H9 (cell line): Measurements from ENCODE around the gene TNFRSF17. TPM values are rescaled to one million over a fixed set of nuclear protein-coding genes. Genes with fewer than 3 reads are reported as not detected.

Experiments used
- DNase-seq: peaks from one replicate; pipeline ENCODE4 v3.0.0-alpha.2; 2017
- H2AFZ ChIP-seq: one replicate; pipeline ENCODE4 v1.6.1; 2013; ENCODE audit warnings: mild to moderate bottlenecking, low read length, control low read depth, moderate library complexity
- H2AK5ac ChIP-seq: 2 replicates; pipeline ENCODE4 v1.6.1; 2013; ENCODE audit warnings: low read length, control low read depth, mixed read lengths; ENCODE audit not compliant: insufficient read length
- H2BK120ac ChIP-seq: one replicate; pipeline ENCODE4 v1.6.1; 2013; ENCODE audit warnings: low read depth, mild to moderate bottlenecking, low read length, control low read depth, inconsistent platforms; ENCODE audit not compliant: poor library complexity, severe bottlenecking
- H2BK12ac ChIP-seq: 2 replicates; pipeline ENCODE4 v1.6.1; 2013; ENCODE audit warnings: low read length, control low read depth, mixed read lengths, low read depth; ENCODE audit not compliant: insufficient read length
- H2BK15ac ChIP-seq: 2 replicates; pipeline ENCODE4 v1.6.1; 2013; ENCODE audit warnings: low read depth, low read length, control low read depth
- H2BK20ac ChIP-seq: one replicate; pipeline ENCODE4 v1.6.1; 2013; ENCODE audit warnings: low read depth, mild to moderate bottlenecking, low read length, control low read depth, inconsistent platforms; ENCODE audit not compliant: poor library complexity, severe bottlenecking
- H2BK5ac ChIP-seq: 2 replicates; pipeline ENCODE4 v1.6.1; 2013; ENCODE audit warnings: low read length, control low read depth, mixed read lengths; ENCODE audit not compliant: insufficient read length
- H3K14ac ChIP-seq: 2 replicates; pipeline ENCODE4 v1.6.1; 2013; ENCODE audit warnings: low read length, control low read depth; ENCODE audit not compliant: insufficient read depth
- H3K18ac ChIP-seq: 2 replicates; pipeline ENCODE4 v1.6.1; 2013; ENCODE audit warnings: low read depth, mild to moderate bottlenecking, mixed read lengths, low read length, control low read depth; ENCODE audit not compliant: insufficient read length
- H3K23ac ChIP-seq: 2 replicates; pipeline ENCODE4 v1.6.1; 2013; ENCODE audit warnings: low read length, control low read depth, mixed read lengths, low read depth; ENCODE audit not compliant: insufficient read length
- H3K23me2 ChIP-seq: 2 replicates; pipeline ENCODE4 v1.6.1; 2013; ENCODE audit warnings: low read depth, mild to moderate bottlenecking, mixed read lengths, low read length, control low read depth; ENCODE audit not compliant: insufficient read length, poor library complexity, severe bottlenecking
- H3K27ac ChIP-seq: 2 replicates; pipeline ENCODE4 v1.5.1; 2013; ENCODE audit warnings: low read length, control low read depth, mixed read lengths, low read depth; ENCODE audit not compliant: insufficient read length
- H3K27me3 ChIP-seq: 2 replicates; pipeline ENCODE4 v1.6.1; 2013; ENCODE audit warnings: low read length, control low read depth, inconsistent platforms; ENCODE audit not compliant: insufficient read depth
- H3K4ac ChIP-seq: 2 replicates; pipeline ENCODE4 v1.6.1; 2013; ENCODE audit warnings: low read depth, mild to moderate bottlenecking, control low read depth, inconsistent platforms, low read length, moderate library complexity
- H3K4me1 ChIP-seq: 2 replicates; pipeline ENCODE4 v1.6.1; 2013; ENCODE audit warnings: low read length, control low read depth, inconsistent platforms; ENCODE audit not compliant: insufficient read depth
- H3K4me2 ChIP-seq: 2 replicates; pipeline ENCODE4 v1.6.1; 2013; ENCODE audit warnings: low read length, control low read depth, mixed read lengths; ENCODE audit not compliant: insufficient read length, insufficient read depth
- H3K56ac ChIP-seq: 2 replicates; pipeline ENCODE4 v1.6.1; 2013; ENCODE audit warnings: low read depth, mild to moderate bottlenecking, mixed read lengths, low read length, control low read depth; ENCODE audit not compliant: insufficient read length
- H3K79me1 ChIP-seq: 2 replicates; pipeline ENCODE4 v1.6.1; 2013; ENCODE audit warnings: low read depth, mild to moderate bottlenecking, moderate library complexity, low read length, control low read depth, inconsistent platforms; ENCODE audit not compliant: insufficient read depth, poor library complexity, severe bottlenecking
- H3K79me2 ChIP-seq: 2 replicates; pipeline ENCODE4 v1.6.1; 2013; ENCODE audit warnings: low read length, control low read depth, inconsistent platforms; ENCODE audit not compliant: insufficient read depth
- H3K9ac ChIP-seq: 2 replicates; pipeline ENCODE4 v1.6.1; 2013; ENCODE audit warnings: low read length, control low read depth, mixed read lengths; ENCODE audit not compliant: insufficient read length; ENCODE audit errors: extremely low read depth
- H3K9me3 ChIP-seq: one replicate; pipeline ENCODE4 v1.6.1; 2013; ENCODE audit warnings: low read depth, low read length, inconsistent platforms; ENCODE audit not compliant: control insufficient read depth
- H3T11ph ChIP-seq: one replicate; pipeline ENCODE4 v1.6.1; 2013; ENCODE audit warnings: mild to moderate bottlenecking, low read length, control low read depth, inconsistent platforms
- H4K20me1 ChIP-seq: one replicate; pipeline ENCODE4 v1.6.1; 2013; ENCODE audit not compliant: control insufficient read depth, insufficient read length, insufficient read depth
- H4K5ac ChIP-seq: 2 replicates; pipeline ENCODE4 v1.6.1; 2013; ENCODE audit warnings: low read depth, mild to moderate bottlenecking, mixed read lengths, low read length, control low read depth; ENCODE audit not compliant: insufficient read length
- H4K8ac ChIP-seq: replicated peaks from 2 replicates; pipeline ENCODE4 v1.6.1; 2013; ENCODE audit warnings: low read length, control low read depth, mixed read lengths, low read depth; ENCODE audit not compliant: insufficient read length
- H4K91ac ChIP-seq: 2 replicates; pipeline ENCODE4 v1.6.1; 2013; ENCODE audit warnings: low read depth, mild to moderate bottlenecking, moderate library complexity, mixed read lengths, low read length, control low read depth; ENCODE audit not compliant: insufficient read length
- H3K27ac Mint-ChIP-seq, 3 experiments: 2 replicates in 2 of 3; 3 replicates in 1 of 3; pipeline ENCODE4 v1.8.0; 2020 to 2021; ENCODE audit warnings: mixed read lengths in 3 of 3, mild to moderate bottlenecking in 1 of 3, moderate library complexity in 1 of 3
- H3K27me3 Mint-ChIP-seq: 2 replicates; pipeline ENCODE4 v1.8.0; 2021; ENCODE audit warnings: low read depth, mild to moderate bottlenecking, moderate library complexity, mixed read lengths
- H3K36me3 Mint-ChIP-seq, 3 experiments: 2 replicates in 2 of 3; 3 replicates in 1 of 3; pipeline ENCODE4 v1.8.0; 2020 to 2021; ENCODE audit warnings: low read depth in 3 of 3, mixed read lengths in 3 of 3; ENCODE audit not compliant: insufficient read depth in 1 of 3
- H3K4me1 Mint-ChIP-seq, 2 experiments: 2 replicates each; pipeline ENCODE4 v1.8.0; 2020; ENCODE audit warnings: mixed read lengths in 2 of 2
- H3K4me3 Mint-ChIP-seq, 2 experiments: 2 replicates in 1 of 2; 3 replicates in 1 of 2; pipeline ENCODE4 v1.8.0; 2020 to 2021; ENCODE audit warnings: mild to moderate bottlenecking in 2 of 2, mixed read lengths in 2 of 2, moderate library complexity in 1 of 2
- H3K9me3 Mint-ChIP-seq, 2 experiments: 2 replicates in 1 of 2; 3 replicates in 1 of 2; pipeline ENCODE4 v1.8.0; 2020; ENCODE audit warnings: mild to moderate bottlenecking in 2 of 2, mixed read lengths in 2 of 2, moderate library complexity in 1 of 2
- CTCF ChIP-seq: fragments of 200-600 bp; sonication (generic); conservative IDR thresholded peaks from 3 replicates; pipeline ENCODE4 v1.8.0; 2021; ENCODE audit warnings: antibody characterized with exemption, mild to moderate bottlenecking
- WGBS: extraction: QIAGEN DNeasy Blood & Tissue Kit; methylation state at CpG from one replicate; pipeline ENCODE4 v1.1.7; 2013; ENCODE audit warnings: missing lambda C conversion rate, low lambda C conversion rate, mixed read lengths; ENCODE audit not compliant: insufficient read length; ENCODE audit errors: extremely low coverage; 5-methylcytosine and 5-hydroxymethylcytosine counted together
- total RNA-seq: library from RNA; stranded (reverse); gene quantifications from 2 replicates; pipeline ENCODE4 v1.2.1, GENCODE V29; 2021

TNFRSF17 gene
- total RNA-seq, 1 experiment from 2014 or later, result not detected

GRCh38 chr16:11992586-11993524, 27.8 kb downstream of the TNFRSF17 start:
- H2BK15ac ChIP-seq, result no peak overlapping the region
- no peak overlapping the region for H3K4ac ChIP-seq
- no peak overlapping the region for H4K5ac ChIP-seq
- no peak overlapping the region; the same call in 1 of the 2 replicates for H3K14ac ChIP-seq
- no peaks in the 10 kb centered on the region for H4K20me1 ChIP-seq
- H2BK12ac ChIP-seq, result no peak overlapping the region
- DNase-seq, result no peak
- WGBS, result no CpG with 5 or more reads among the region's 16 CpGs
- no peaks in the 10 kb centered on the region for H3K9me3 ChIP-seq
- H2AFZ ChIP-seq, result no peak overlapping the region
- H3K27ac ChIP-seq, result no peak overlapping the region
- no peaks in the 10 kb centered on the region for H3K27me3 Mint-ChIP-seq
- H3K56ac ChIP-seq, result no peak overlapping the region
- H3K4me3 Mint-ChIP-seq, result no peak overlapping the region; a peak in 1 of 5 replicates
- no peak overlapping the region for H2BK20ac ChIP-seq
- no peaks in the 10 kb centered on the region for H3K79me1 ChIP-seq
- H2BK5ac ChIP-seq, result no peak overlapping the region
- H2BK120ac ChIP-seq, result no peak overlapping the region
- no peak overlapping the region for H3K4me2 ChIP-seq
- H3K9ac ChIP-seq, result no peak overlapping the region
- no peak overlapping the region for H3K23ac ChIP-seq
- H2AK5ac ChIP-seq, result no peak overlapping the region
- no peaks in the 10 kb centered on the region for H3K9me3 Mint-ChIP-seq
- no peaks in the 10 kb centered on the region for H3K23me2 ChIP-seq
- no peak overlapping the region for H3T11ph ChIP-seq
- H4K91ac ChIP-seq, result no peak overlapping the region
- H3K36me3 Mint-ChIP-seq, result peaks cover 0 to 1% (median 0%) of the 10 kb centered on the region in 3 experiments; a peak in 1 of 7 replicates
- H3K79me2 ChIP-seq, result no peaks in the 10 kb centered on the region
- H3K27me3 ChIP-seq, result no peaks in the 10 kb centered on the region
- no peak overlapping the region for H4K8ac ChIP-seq
- H3K18ac ChIP-seq, result no peak overlapping the region
- H3K4me1 Mint-ChIP-seq, result peaks cover 30 to 42% of the 10 kb centered on the region in 2 experiments
- TF ChIP-seq CTCF, result no peak
- H3K4me1 ChIP-seq, result no peaks in the 10 kb centered on the region
- no peak overlapping the region; a peak in 1 of 7 replicates for H3K27ac Mint-ChIP-seq
